ENCODE data around the gene NUP98. TPM values are rescaled to one million over a fixed set of nuclear protein-coding genes. Genes with fewer than 3 reads are reported as not detected.
A peak's percentile ranks its signal among the peaks of the same experiment; 100 is the strongest.

Gene NUP98
- total and polyA plus RNA-seq, 10 of the 15 experiments (the other 5 are each of a cell fraction or from before 2014, with no cell fraction given): 21.7 to 108 (median 78.9) TPM

DNA sequence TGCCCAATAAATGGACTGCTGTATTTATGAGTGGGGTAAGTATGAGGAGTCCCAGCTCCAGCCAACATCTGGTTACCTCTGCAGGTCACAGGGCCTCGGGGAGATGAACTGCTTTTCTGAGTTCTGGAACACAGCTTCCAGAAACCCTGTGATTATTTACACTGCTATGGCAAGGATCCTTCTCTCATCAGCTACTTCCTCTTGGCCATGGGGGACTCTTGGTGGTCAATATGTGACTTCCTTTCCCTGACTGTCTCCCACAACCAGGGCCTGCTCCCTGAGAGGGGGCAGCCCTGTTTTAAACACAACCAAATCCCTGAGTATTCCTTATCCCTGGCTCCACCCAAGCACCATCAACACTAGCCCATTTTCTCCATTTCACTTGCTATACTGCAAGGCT, 33.4 kb upstream of the NUP98 start:
- FAIRE-seq (no peak), DNase-seq (ENCODE audit: low read depth, low spot score) (no peak), ATAC-seq (no peak)
- Histone ChIP-seq H3K79me2 (ENCODE audit: control insufficient read depth, insufficient read depth, low read length) (peaks cover 57% of the 10 kb centered on the region), H4K20me1 (ENCODE audit: control insufficient read depth, insufficient read depth) (no peaks in the 10 kb centered on the region; the same call in none of the 2 replicates), H3K36me3 (ENCODE audit: control insufficient read depth in 2 of 2, insufficient read depth in 2 of 2, low read length in 1 of 2) (peaks cover 33 to 35% of the 10 kb centered on the region in 2 experiments), H3K27ac (ENCODE audit: control insufficient read depth, insufficient read depth) (peak overlapping the region; percentile 15; the same call in 1 of the 2 replicates), H3K4me3 (no peak overlapping the region), H3K9ac (ENCODE audit: control insufficient read depth, insufficient read depth, low read length) (no peak overlapping the region), H3K9me3 (replicated peaks; ENCODE audit: control insufficient read depth, insufficient read depth, low read length) (no peaks in the 10 kb centered on the region), H3K27me3 (replicated peaks in 1 of 2; ENCODE audit: control insufficient read depth in 2 of 2, insufficient read depth in 2 of 2, low read length in 1 of 2) (no peaks in the 10 kb centered on the region), H3K4me1 (ENCODE audit: control insufficient read depth, insufficient read depth, low read length) (peaks cover 24% of the 10 kb centered on the region), H2AFZ (ENCODE audit: control insufficient read depth, low read depth, low read length) (no peak overlapping the region), H3K4me2 (ENCODE audit: control insufficient read depth, insufficient read depth) (no peak overlapping the region)
- WGBS (ENCODE audit: insufficient coverage, insufficient replicate concordance, low lambda C conversion rate, missing lambda C conversion rate): 0% methylated on average over 1 of the region's 1 CpG
- SMC1A ChIA-PET (ENCODE audit: uncharacterized antibody, unreplicated experiment): interaction anchor here (0.6 to 1.6 kb wide), 3 partner anchors 19 to 84 kb away, joined by 3 to 6 read pairs (median 3); partner anchors contain the start of gene STIM1
- in situ Hi-C loops (cut with MboI): loop anchor here (25.0 kb wide), 1 partner anchor 557 kb away; the partner anchor contains the start of gene TRIM21
- CTCF ChIA-PET: interaction anchor here (0.7 to 39.6 kb wide), 4 partner anchors 10 to 242 kb away, joined by 7 to 1047 read pairs (median 13); partner anchors contain the start of genes RHOG and STIM1
- RAD21 ChIA-PET (ENCODE audit: unreplicated experiment): interaction anchor here (1.6 to 12.7 kb wide), 3 partner anchors 10 to 242 kb away, joined by 10 to 304 read pairs (median 14); partner anchors contain the start of genes RHOG and STIM1
- intact Hi-C loops (cut with micrococcal nuclease; ENCODE audit: unreplicated experiment): no loop called here
- POLR2A ChIA-PET: interaction anchor here (3.4 kb wide), 1 partner anchor 10 kb away, joined by 16 read pairs; the partner anchor contains the start of gene RHOG
- no TSS peak for BruUV-seq (replicated peaks)
- no peak for TF ChIP-seq PAX5 (IDR thresholded peaks at IDR 0.05; ENCODE audit: borderline replicate concordance, low read depth, low read length)
- TF ChIP-seq SMARCA5 (IDR thresholded peaks at IDR 0.05): no peak
- TF ChIP-seq, protein P1, sequence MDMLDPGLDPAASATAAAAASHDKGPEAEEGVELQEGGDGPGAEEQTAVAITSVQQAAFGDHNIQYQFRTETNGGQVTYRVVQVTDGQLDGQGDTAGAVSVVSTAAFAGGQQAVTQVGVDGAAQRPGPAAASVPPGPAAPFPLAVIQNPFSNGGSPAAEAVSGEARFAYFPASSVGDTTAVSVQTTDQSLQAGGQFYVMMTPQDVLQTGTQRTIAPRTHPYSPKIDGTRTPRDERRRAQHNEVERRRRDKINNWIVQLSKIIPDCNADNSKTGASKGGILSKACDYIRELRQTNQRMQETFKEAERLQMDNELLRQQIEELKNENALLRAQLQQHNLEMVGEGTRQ (IDR thresholded peaks at IDR 0.05; ENCODE audit: borderline replicate concordance, low read depth, low read length): no peak
- no peak for TF ChIP-seq IKZF1 (conservative IDR thresholded peaks at IDR 0.05)
- no peak for TF ChIP-seq NR2F1 (conservative IDR thresholded peaks at IDR 0.05)
- TF ChIP-seq, protein P2, sequence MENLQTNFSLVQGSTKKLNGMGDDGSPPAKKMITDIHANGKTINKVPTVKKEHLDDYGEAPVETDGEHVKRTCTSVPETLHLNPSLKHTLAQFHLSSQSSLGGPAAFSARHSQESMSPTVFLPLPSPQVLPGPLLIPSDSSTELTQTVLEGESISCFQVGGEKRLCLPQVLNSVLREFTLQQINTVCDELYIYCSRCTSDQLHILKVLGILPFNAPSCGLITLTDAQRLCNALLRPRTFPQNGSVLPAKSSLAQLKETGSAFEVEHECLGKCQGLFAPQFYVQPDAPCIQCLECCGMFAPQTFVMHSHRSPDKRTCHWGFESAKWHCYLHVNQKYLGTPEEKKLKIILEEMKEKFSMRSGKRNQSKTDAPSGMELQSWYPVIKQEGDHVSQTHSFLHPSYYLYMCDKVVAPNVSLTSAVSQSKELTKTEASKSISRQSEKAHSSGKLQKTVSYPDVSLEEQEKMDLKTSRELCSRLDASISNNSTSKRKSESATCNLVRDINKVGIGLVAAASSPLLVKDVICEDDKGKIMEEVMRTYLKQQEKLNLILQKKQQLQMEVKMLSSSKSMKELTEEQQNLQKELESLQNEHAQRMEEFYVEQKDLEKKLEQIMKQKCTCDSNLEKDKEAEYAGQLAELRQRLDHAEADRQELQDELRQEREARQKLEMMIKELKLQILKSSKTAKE (IDR thresholded peaks at IDR 0.05; ENCODE audit: low read depth, poor library complexity, severe bottlenecking): no peak
- TF ChIP-seq, protein P3, sequence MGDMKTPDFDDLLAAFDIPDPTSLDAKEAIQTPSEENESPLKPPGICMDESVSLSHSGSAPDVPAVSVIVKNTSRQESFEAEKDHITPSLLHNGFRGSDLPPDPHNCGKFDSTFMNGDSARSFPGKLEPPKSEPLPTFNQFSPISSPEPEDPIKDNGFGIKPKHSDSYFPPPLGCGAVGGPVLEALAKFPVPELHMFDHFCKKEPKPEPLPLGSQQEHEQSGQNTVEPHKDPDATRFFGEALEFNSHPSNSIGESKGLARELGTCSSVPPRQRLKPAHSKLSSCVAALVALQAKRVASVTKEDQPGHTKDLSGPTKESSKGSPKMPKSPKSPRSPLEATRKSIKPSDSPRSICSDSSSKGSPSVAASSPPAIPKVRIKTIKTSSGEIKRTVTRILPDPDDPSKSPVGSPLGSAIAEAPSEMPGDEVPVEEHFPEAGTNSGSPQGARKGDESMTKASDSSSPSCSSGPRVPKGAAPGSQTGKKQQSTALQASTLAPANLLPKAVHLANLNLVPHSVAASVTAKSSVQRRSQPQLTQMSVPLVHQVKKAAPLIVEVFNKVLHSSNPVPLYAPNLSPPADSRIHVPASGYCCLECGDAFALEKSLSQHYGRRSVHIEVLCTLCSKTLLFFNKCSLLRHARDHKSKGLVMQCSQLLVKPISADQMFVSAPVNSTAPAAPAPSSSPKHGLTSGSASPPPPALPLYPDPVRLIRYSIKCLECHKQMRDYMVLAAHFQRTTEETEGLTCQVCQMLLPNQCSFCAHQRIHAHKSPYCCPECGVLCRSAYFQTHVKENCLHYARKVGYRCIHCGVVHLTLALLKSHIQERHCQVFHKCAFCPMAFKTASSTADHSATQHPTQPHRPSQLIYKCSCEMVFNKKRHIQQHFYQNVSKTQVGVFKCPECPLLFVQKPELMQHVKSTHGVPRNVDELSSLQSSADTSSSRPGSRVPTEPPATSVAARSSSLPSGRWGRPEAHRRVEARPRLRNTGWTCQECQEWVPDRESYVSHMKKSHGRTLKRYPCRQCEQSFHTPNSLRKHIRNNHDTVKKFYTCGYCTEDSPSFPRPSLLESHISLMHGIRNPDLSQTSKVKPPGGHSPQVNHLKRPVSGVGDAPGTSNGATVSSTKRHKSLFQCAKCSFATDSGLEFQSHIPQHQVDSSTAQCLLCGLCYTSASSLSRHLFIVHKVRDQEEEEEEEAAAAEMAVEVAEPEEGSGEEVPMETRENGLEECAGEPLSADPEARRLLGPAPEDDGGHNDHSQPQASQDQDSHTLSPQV (IDR thresholded peaks at IDR 0.05): no peak
- TF ChIP-seq EGR1 (IDR thresholded peaks at IDR 0.05; ENCODE audit: borderline replicate concordance in 1 of 2, low read depth in 2 of 2, low read length in 2 of 2): no peak
- TF ChIP-seq, protein P4, sequence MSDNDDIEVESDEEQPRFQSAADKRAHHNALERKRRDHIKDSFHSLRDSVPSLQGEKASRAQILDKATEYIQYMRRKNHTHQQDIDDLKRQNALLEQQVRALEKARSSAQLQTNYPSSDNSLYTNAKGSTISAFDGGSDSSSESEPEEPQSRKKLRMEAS (IDR thresholded peaks at IDR 0.05; ENCODE audit: low read depth, low read length): no peak
- TF ChIP-seq IRF4 (IDR thresholded peaks at IDR 0.05; ENCODE audit: low read depth, low read length): no peak
- TF ChIP-seq CREM (IDR thresholded peaks at IDR 0.05; ENCODE audit: low read depth): no peak
- TF ChIP-seq SMAD5 (IDR thresholded peaks at IDR 0.05; ENCODE audit: low read depth): no peak
- TF ChIP-seq HDGF (IDR thresholded peaks at IDR 0.05): no peak
- TF ChIP-seq, protein P5, sequence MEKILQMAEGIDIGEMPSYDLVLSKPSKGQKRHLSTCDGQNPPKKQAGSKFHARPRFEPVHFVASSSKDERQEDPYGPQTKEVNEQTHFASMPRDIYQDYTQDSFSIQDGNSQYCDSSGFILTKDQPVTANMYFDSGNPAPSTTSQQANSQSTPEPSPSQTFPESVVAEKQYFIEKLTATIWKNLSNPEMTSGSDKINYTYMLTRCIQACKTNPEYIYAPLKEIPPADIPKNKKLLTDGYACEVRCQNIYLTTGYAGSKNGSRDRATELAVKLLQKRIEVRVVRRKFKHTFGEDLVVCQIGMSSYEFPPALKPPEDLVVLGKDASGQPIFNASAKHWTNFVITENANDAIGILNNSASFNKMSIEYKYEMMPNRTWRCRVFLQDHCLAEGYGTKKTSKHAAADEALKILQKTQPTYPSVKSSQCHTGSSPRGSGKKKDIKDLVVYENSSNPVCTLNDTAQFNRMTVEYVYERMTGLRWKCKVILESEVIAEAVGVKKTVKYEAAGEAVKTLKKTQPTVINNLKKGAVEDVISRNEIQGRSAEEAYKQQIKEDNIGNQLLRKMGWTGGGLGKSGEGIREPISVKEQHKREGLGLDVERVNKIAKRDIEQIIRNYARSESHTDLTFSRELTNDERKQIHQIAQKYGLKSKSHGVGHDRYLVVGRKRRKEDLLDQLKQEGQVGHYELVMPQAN (conservative IDR thresholded peaks at IDR 0.05): no peak
- TF ChIP-seq GABPA (IDR thresholded peaks at IDR 0.05; ENCODE audit: low read depth): no peak

Data from GM12878 (cell line).